Inflammatory macrophage treated with lipopolysaccharide for 1 hour (primary cell): Measurements from ENCODE around the gene KRTAP3-3.
"Not testable (repeated sequence)": the region's sequence is repeated elsewhere in the genome, so short reads cannot be mapped to it uniquely, and the experiment has no call there.

Source experiments
- DNase-seq, 2 donors: peaks; one replicate each; pipeline ENCODE4 v3.0.0-alpha.2; 2020 to 2022

Gene KRTAP3-3

GRCh38 chr17:41003926-41004325, 10.0 kb upstream of the KRTAP3-3 start:
- DNase-seq, result no peak

GRCh38 chr17:41002814-41003213, 8.8 kb upstream of the KRTAP3-3 start:
- peak in 1 of 2 donors; percentile 22 for DNase-seq

GRCh38 chr17:41001795-41002194, 7.8 kb upstream of the KRTAP3-3 start:
- no peak for DNase-seq

- DNase-seq, result not testable (repeated sequence)
Measured at GRCh38 chr17:40999563-40999962, 5.6 kb upstream of the KRTAP3-3 start, which contains the start of gene KRTAP3-2. Gene KRTAP3-2, minus strand, starts transcription at chr17:40999906. Its CDS starts 53 bp downstream, at chr17:40999853.

GRCh38 chr17:40997361-40997760, 3.4 kb upstream of the KRTAP3-3 start:
- no peak for DNase-seq

GRCh38 chr17:40996829-40997228, 2.9 kb upstream of the KRTAP3-3 start:
- DNase-seq, result no peak

- no peak for DNase-seq
Measured at GRCh38 chr17:40995116-40995515, 1.2 kb upstream of the KRTAP3-3 start.

- no peak for DNase-seq
Measured at GRCh38 chr17:40993084-40993483, 880 bp downstream of the KRTAP3-3 start.

GRCh38 chr17:40992666-40993065, 1.3 kb downstream of the KRTAP3-3 start:
- no peak for DNase-seq

GRCh38 chr17:40986920-40987319, 7.0 kb downstream of the KRTAP3-3 start:
- DNase-seq, result no peak

GRCh38 chr17:40984226-40984625, 9.7 kb downstream of the KRTAP3-3 start, which contains the start of gene KRT40:
Gene KRT40, minus strand, starts transcription at chr17:40984326. Its CDS starts 53 bp downstream, at chr17:40984273.
- DNase-seq, result no peak

GRCh38 chr17:40981115-40981514, 12.8 kb downstream of the KRTAP3-3 start:
- no peak for DNase-seq

- no peak for DNase-seq
Measured at GRCh38 chr17:40980596-40980995, 13.4 kb downstream of the KRTAP3-3 start.

- DNase-seq, result no peak
Measured at GRCh38 chr17:40980117-40980516, 13.8 kb downstream of the KRTAP3-3 start.

- no peak for DNase-seq
Measured at GRCh38 chr17:40978575-40979151, 15.3 kb downstream of the KRTAP3-3 start.

GRCh38 chr17:40975516-40975915, 18.4 kb downstream of the KRTAP3-3 start:
- no peak for DNase-seq

GRCh38 chr17:40974366-40974765, 19.6 kb downstream of the KRTAP3-3 start:
- no peak for DNase-seq

- DNase-seq, result no peak
Measured at GRCh38 chr17:40967582-40967981, 26.4 kb downstream of the KRTAP3-3 start.

- DNase-seq, result no peak
Measured at GRCh38 chr17:40966848-40967247, 27.1 kb downstream of the KRTAP3-3 start, which contains the start of gene KRT39. Gene KRT39, minus strand, starts transcription at chr17:40966948. Its CDS starts 92 bp downstream, at chr17:40966856.

GRCh38 chr17:40963838-40964237, 30.1 kb downstream of the KRTAP3-3 start:
- peak in 1 of 2 donors; percentile 23 for DNase-seq

- DNase-seq, result no peak
Measured at GRCh38 chr17:40962059-40962561, 31.9 kb downstream of the KRTAP3-3 start.

GRCh38 chr17:40961591-40961990, 32.4 kb downstream of the KRTAP3-3 start:
- DNase-seq, result no peak

GRCh38 chr17:40960144-40960543, 33.8 kb downstream of the KRTAP3-3 start:
- DNase-seq, result no peak

GRCh38 chr17:40958086-40958953, 35.6 kb downstream of the KRTAP3-3 start:
- DNase-seq, result no peak
